ENCODE data around the gene HYI.
A peak's percentile ranks its signal among the peaks of the same experiment; 100 is the strongest.
"Not testable (repeated sequence)": the region's sequence is repeated elsewhere in the genome, so short reads cannot be mapped to it uniquely, and the experiment has no call there.

The HYI gene

GRCh38 chr1:43464681-43465504, 11.2 kb upstream of the HYI start:
- DNase-seq (ENCODE audit: low read depth) = no peak

- DNase-seq (ENCODE audit: low read depth) = no peak
Observed at GRCh38 chr1:43463479-43463878, 9.7 kb upstream of the HYI start.

- no peak for DNase-seq (ENCODE audit: low read depth)
Observed at GRCh38 chr1:43460988-43461693, 7.4 kb upstream of the HYI start.

DNA sequence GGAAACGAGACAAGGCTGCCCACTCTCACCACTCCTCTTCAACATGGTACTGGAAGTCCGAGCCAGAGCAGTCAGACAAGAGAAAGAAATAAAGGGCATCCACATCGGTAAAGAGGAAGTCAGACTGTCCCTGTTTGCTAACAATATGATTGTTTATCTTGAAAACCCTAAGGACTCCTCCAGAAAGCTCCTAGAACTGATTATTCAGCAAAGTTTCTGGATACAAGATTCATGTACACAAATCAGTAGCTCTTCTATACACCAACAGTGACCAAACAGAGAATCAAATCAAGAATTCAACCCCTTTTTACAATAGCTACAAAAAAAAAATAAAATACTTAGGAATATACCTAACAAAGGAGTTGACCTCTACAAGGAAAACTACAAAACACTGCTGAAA, 4.6 kb upstream of the HYI start:
- DNase-seq (ENCODE audit: low read depth) = not testable (repeated sequence)

- no peak for DNase-seq (ENCODE audit: low read depth)
Observed at GRCh38 chr1:43455213-43455889, 1.6 kb upstream of the HYI start.

GRCh38 chr1:43454270-43455011, 710 bp upstream of the HYI start:
- DNase-seq (ENCODE audit: low read depth) = peak; percentile 24

- DNase-seq (ENCODE audit: low read depth) = no peak
Observed at GRCh38 chr1:43452789-43453441, 816 bp downstream of the HYI start.

- no peak for DNase-seq (ENCODE audit: low read depth)
Observed at GRCh38 chr1:43451701-43452532, 1.8 kb downstream of the HYI start.

- DNase-seq (ENCODE audit: low read depth) = no peak
Observed at GRCh38 chr1:43451157-43451591, 2.6 kb downstream of the HYI start.

GRCh38 chr1:43450251-43450941, 3.3 kb downstream of the HYI start:
- DNase-seq (ENCODE audit: low read depth) = no peak

GRCh38 chr1:43449708-43450069, 4.0 kb downstream of the HYI start:
- DNase-seq (ENCODE audit: low read depth) = no peak

- DNase-seq (ENCODE audit: low read depth) = no peak
Observed at GRCh38 chr1:43448955-43449707, 4.6 kb downstream of the HYI start.

DNA sequence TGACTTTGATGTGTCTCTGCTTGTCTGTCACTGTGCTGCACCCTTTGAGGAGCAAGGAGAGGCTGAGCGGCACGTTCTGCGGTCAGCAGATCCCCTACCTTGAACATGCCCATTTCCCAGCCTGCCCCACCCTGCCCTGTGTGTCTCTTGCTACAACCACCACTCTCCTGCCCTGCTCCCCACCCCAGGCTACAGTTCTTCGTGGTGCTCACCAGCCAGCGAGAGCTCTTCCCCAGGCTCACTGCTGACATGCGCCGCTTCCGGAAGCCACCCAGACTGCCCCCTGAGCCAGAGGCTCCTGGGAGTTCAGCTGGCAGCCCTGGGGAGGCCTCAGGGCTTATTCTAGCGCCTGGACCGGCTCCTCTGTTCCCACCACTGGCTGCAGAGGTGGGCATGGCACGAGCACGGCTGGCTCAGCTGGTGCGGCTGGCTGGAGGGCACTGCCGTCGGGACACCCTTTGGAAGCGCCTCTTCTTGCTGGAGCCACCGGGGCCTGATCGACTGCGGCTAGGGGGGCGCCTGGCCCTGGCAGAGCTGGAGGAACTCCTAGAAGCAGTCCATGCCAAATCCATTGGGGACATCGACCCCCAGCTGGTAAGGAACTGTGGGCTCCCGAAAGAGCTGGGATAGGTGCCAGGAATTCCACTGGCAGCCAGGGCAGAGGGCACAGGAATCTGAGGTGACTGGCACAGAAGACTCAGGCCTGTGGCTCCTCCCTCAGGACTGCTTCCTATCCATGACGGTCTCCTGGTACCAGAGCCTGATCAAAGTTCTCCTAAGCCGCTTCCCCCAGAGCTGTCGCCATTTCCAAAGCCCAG, 5.6 kb downstream of the HYI start:
- no peak for DNase-seq (ENCODE audit: low read depth)

GRCh38 chr1:43446881-43447835, 6.6 kb downstream of the HYI start:
- no peak for DNase-seq (ENCODE audit: low read depth)

DNA sequence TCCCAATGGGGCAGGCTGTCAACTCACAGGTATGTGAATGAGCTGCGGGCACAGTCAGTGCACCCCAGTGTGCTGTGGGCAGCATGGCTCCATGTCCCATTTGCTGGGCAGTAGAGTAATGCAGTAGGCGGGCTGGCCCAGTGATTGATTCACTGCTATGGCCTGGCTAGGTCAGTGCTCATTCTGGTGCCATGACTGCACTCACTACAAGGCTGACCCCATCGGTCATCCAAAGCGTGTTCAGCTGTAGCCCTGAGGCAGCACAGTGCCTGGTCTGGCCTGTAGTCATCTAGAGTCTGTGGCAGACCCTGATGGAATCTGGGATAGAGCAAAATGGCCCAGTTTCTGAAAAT, 7.4 kb downstream of the HYI start:
- no peak for DNase-seq (ENCODE audit: low read depth)

GRCh38 chr1:43445606-43446387, 7.9 kb downstream of the HYI start:
- DNase-seq (ENCODE audit: low read depth) = no peak

DNA sequence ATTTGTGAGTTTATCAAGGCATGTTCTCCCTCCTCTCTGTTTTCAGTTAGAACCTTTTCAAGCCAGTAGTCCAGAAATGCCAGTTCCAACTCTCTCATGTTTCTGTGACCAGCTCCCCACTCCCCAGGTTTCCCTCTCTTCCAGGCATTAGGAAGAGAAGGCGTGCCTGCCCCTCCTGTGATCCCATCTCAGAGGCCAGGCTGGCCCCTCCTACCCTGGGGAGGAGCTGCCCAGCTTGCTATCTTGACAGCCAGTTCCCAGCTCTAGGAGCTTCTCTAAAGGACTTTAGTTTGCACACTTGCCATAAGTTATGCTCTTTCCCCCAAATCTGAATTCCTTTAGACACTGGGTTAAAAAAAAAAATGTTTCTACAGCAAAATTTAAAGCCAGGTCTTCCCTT, 8.9 kb downstream of the HYI start:
- no peak for DNase-seq (ENCODE audit: low read depth)
